Keratinocyte (primary cell): ENCODE results near the gene NUDT13.

ENCODE experiments used
- EZH2 ChIP-seq: IDR thresholded peaks from one replicate; pipeline ENCODE4 v1.6.1; 2012; ENCODE audit warnings: inconsistent platforms, mild to moderate bottlenecking, low read length, moderate library complexity
- TF ChIP-seq, protein P1 (sequence below), 3 experiments: IDR thresholded peaks in 1 of 3; conservative IDR thresholded peaks in 1 of 3; optimal IDR thresholded peaks in 1 of 3; 2 replicates in 2 of 3; 3 replicates in 1 of 3; pipeline versions ENCODE3 to v1.5.1; 2011; ENCODE audit warnings: low read length in 3 of 3, mild to moderate bottlenecking in 3 of 3, moderate library complexity in 2 of 3, control low read depth in 1 of 3, inconsistent platforms in 1 of 3; ENCODE audit not compliant: insufficient read depth in 2 of 3; ENCODE audit errors: extremely low read depth in 1 of 3

DNA sequence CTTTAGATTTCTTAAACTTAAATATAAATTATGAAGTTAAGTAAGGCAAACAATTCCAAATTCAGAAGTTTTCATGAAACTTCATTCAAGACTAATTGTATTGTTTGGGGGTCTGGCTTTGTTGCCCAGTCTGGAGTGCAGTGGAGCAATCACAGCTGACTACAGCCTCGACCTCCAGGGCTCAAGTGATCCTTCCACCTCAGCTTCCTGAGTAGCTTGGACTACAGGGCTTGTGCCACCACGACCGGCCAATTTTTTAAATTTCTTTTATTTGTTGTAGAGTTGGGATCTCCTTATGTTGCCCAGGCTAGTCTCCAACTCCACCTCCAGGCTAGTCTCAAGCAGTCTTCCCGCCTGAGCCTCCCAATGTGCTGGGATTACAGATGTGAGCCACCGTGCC, 26.0 kb upstream of the NUDT13 start:
- TF ChIP-seq, protein P1, sequence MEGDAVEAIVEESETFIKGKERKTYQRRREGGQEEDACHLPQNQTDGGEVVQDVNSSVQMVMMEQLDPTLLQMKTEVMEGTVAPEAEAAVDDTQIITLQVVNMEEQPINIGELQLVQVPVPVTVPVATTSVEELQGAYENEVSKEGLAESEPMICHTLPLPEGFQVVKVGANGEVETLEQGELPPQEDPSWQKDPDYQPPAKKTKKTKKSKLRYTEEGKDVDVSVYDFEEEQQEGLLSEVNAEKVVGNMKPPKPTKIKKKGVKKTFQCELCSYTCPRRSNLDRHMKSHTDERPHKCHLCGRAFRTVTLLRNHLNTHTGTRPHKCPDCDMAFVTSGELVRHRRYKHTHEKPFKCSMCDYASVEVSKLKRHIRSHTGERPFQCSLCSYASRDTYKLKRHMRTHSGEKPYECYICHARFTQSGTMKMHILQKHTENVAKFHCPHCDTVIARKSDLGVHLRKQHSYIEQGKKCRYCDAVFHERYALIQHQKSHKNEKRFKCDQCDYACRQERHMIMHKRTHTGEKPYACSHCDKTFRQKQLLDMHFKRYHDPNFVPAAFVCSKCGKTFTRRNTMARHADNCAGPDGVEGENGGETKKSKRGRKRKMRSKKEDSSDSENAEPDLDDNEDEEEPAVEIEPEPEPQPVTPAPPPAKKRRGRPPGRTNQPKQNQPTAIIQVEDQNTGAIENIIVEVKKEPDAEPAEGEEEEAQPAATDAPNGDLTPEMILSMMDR (optimal IDR thresholded peaks at IDR 0.05 in 1 of 3, IDR thresholded peaks at IDR 0.05 in 1 of 3, conservative IDR thresholded peaks at IDR 0.05 in 1 of 3; ENCODE audit: extremely low read depth in 1 of 3, insufficient read depth in 2 of 3, low read length in 3 of 3), result no peak
- TF ChIP-seq EZH2, result no peak
